Gastrocnemius medialis (tissue), 4 donors: ENCODE results near the gene HNRNPA2B1. TPM values are rescaled to one million over a fixed set of nuclear protein-coding genes. Genes with fewer than 3 reads are reported as not detected.

Experiments
- ATAC-seq, 2 donors: fragments of 150-250 bp; one replicate each; pipeline ENCODE4 v1.9.1; 2016
- DNase-seq, 2 donors: peaks; one replicate each; pipeline ENCODE4 v3.0.0-alpha.2; 2019
- H3K27ac ChIP-seq, 4 donors: fragments of 200-600 bp; sonication (generic); 1 replicate in 1 of 4; 2 replicates in 3 of 4; pipeline ENCODE4 v1.5.1; 2016 to 2018; ENCODE audit warnings: mild to moderate bottlenecking in 2 of 4, moderate library complexity in 1 of 4
- H3K27me3 ChIP-seq, 3 donors: fragments of 200-600 bp; sonication (generic) in 2 of 3; 1 replicate in 1 of 3; 2 replicates in 2 of 3; pipeline versions ENCODE4 v1.5.1 to v1.6.0; 2016 to 2019; ENCODE audit warnings: mild to moderate bottlenecking in 1 of 3, moderate library complexity in 1 of 3
- H3K36me3 ChIP-seq, 2 donors: fragments of 200-600 bp; sonication (generic) in 1 of 2; one replicate each; pipeline ENCODE4 v1.5.1; 2017 to 2018
- H3K4me1 ChIP-seq, 2 donors: fragments of 200-600 bp; sonication (generic) in 1 of 2; one replicate each; pipeline ENCODE4 v1.5.1; 2016 to 2017; ENCODE audit warnings: mild to moderate bottlenecking in 2 of 2
- H3K4me3 ChIP-seq, 4 donors: fragments of 200-600 bp; sonication (generic) in 3 of 4; 1 replicate in 1 of 4; 2 replicates in 3 of 4; pipeline ENCODE4 v1.5.1; 2016 to 2019; ENCODE audit warnings: mild to moderate bottlenecking in 2 of 4
- H3K9me3 ChIP-seq, 3 donors: fragments of 200-600 bp; sonication (generic) in 2 of 3; 1 replicate in 1 of 3; 2 replicates in 2 of 3; pipeline ENCODE4 v1.5.1; 2016 to 2019
- CTCF ChIP-seq, 5 experiments: fragments of 450-650 bp in 3 of 5; fragments of 200-600 bp in 2 of 5; sonication (generic) in 2 of 5; IDR thresholded peaks in 4 of 5; conservative IDR thresholded peaks in 1 of 5; 1 replicate in 4 of 5; 2 replicates in 1 of 5; pipeline ENCODE4 v1.5.1; 2016 to 2019; ENCODE audit warnings: antibody characterized with exemption in 5 of 5, mild to moderate bottlenecking in 3 of 5, moderate library complexity in 3 of 5
- POLR2A ChIP-seq, 2 donors: fragments of 450-650 bp; IDR thresholded peaks; one replicate each; pipeline ENCODE4 v1.6.1; 2017; ENCODE audit warnings: antibody characterized with exemption in 2 of 2, mild to moderate bottlenecking in 2 of 2, moderate library complexity in 2 of 2
- in situ Hi-C, 4 donors: fragments of 200-750 bp; cut with MboI; loops; one replicate each; pipeline versions ENCODE4 v1.15.0 to v1.8.0; 2017; ENCODE audit warnings: low sequenced_read_pairs in 4 of 4
- intact Hi-C: fragments of 100-400 bp; cut with DNase I; formaldehyde crosslinking; loops from one replicate; pipeline ENCODE4 v1.15.1; 2023; ENCODE audit warnings: low total_unique reads
- total RNA-seq, 4 donors: library from RNA; depleted of rRNA; stranded (reverse); fragments of >200 nt; gene quantifications; one replicate each; pipeline versions ENCODE4 v1.1.0 to v1.2.3, GENCODE V29; 2016

The HNRNPA2B1 gene
- total RNA-seq, 4 donors from 2014 or later = 155 to 242 (median 166) TPM

- no peaks in the 10 kb centered on the region for H3K27me3 ChIP-seq
Observed at GRCh38 chr7:26141077-26141476, 59.5 kb downstream of the HNRNPA2B1 start.

GRCh38 chr7:26140380-26140779 is 60.2 kb downstream of the HNRNPA2B1 start:
- H3K4me1 ChIP-seq = no peaks in the 10 kb centered on the region
- intact Hi-C loops = no loop called here
- H3K36me3 ChIP-seq = no peaks in the 10 kb centered on the region
- no peak overlapping the region for H3K4me3 ChIP-seq
- TF ChIP-seq CTCF (IDR thresholded peaks at IDR 0.05 in 4 of 5, conservative IDR thresholded peaks at IDR 0.05 in 1 of 5) (no peak), POLR2A (IDR thresholded peaks at IDR 0.05) (no peak)
- H3K27ac ChIP-seq = no peak overlapping the region
- no peaks in the 10 kb centered on the region for H3K27me3 ChIP-seq
- no peak for DNase-seq
- in situ Hi-C loops = no loop called here
- no peaks in the 10 kb centered on the region for H3K9me3 ChIP-seq
- ATAC-seq = no peak

More at GRCh38 chr7:26141077-26141476, 59.5 kb downstream of the HNRNPA2B1 start:
- in situ Hi-C loops (no loop called here), intact Hi-C loops (no loop called here)
- H3K27ac ChIP-seq = no peak overlapping the region
- no peaks in the 10 kb centered on the region for H3K36me3 ChIP-seq
- no peak for TF ChIP-seq POLR2A (IDR thresholded peaks at IDR 0.05)
- no peak for TF ChIP-seq CTCF (IDR thresholded peaks at IDR 0.05 in 4 of 5, conservative IDR thresholded peaks at IDR 0.05 in 1 of 5)
- DNase-seq = no peak
- ATAC-seq = no peak
- no peak overlapping the region for H3K4me3 ChIP-seq
- no peaks in the 10 kb centered on the region for H3K9me3 ChIP-seq
- no peaks in the 10 kb centered on the region for H3K4me1 ChIP-seq

Other genes with a start within 250 kb of the HNRNPA2B1 start
- gene NFE2L3, start 48.5 kb downstream of the HNRNPA2B1 start, total RNA-seq = 1 to 10 TPM; 1.1 to 6.2 (median 1.7) TPM
- 10 to 100 TPM; 42.0 to 60.1 (median 48.8) TPM for gene CBX3, start 999 bp upstream of the HNRNPA2B1 start, total RNA-seq
- gene SNX10, start 91.1 kb upstream of the HNRNPA2B1 start, total RNA-seq = 1 to 10 TPM in 3 of 4 donors, not detected in 1; 1.2 to 1.9 (median 1.3) TPM